Stimulated activated CD4-positive, alpha-beta T cell treated with anti-CD3 and anti-CD28 coated beads, Interleukin-4, amount 100 ng/mL, for 1 hour (primary cell): Measurements from ENCODE around the gene MGA.
"Not testable (repeated sequence)": the region's sequence is repeated elsewhere in the genome, so short reads cannot be mapped to it uniquely, and the experiment has no call there.

Source experiments
- DNase-seq: peaks from one replicate; pipeline ENCODE4 v3.0.0-alpha.2; 2020

The MGA gene

DNA sequence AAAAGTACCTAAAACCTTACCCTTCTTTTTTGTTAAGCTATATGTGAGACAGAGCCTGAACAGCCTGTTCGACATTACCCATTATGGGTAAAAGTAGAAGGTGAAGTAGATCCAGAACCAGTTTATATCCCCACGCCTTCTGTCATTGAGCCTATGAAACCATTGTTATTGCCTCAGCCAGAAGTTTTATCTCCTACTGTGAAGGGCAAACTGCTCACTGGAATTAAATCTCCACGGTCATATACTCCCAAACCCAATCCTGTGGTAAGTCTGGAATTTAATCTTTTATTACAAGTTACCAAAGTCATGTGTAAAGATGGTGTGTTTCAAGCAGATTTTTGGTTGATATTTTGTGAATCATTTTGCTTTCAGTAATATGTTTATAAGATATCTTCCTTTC is 66.9 kb downstream of the MGA start:
- DNase-seq: no peak

DNA sequence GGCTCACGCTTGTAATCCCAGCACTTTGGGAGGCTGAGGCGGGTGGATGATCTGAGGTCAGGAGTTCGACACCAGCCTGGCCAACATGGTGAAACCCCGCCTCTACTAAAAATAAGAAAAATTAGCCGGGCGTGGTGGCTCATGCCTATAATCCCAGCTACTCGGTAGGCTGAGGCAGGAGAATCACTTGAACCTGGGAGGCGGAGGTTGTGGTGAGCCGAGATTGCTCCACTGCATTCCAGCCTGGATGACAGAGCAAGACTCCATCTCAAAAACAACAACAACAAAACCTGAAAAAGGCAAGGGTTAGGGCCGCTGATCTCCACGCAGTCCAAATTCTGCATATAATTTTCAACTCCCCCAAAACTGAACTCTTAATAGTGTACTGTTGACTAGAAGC is 67.9 kb downstream of the MGA start:
- DNase-seq: not testable (repeated sequence)

DNA sequence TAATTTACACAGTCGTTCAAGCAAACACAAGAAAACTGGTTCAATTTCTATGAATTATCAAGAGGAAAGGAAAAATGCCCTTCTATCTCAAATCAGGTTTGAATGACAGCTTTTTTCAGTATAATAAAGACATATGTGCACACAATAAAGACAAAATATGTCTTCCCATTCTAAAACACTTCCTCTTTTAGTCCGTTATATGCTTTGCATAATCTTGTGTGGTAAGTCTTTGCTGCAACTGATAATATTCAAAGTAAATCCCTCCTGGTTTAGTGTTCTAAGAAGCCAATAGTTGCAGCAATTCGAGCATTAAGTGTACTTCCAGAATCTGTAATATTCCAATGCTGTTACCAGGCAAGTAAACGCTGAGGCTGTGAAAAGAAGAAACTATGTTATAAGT is 70.3 kb downstream of the MGA start:
- no peak for DNase-seq

DNA sequence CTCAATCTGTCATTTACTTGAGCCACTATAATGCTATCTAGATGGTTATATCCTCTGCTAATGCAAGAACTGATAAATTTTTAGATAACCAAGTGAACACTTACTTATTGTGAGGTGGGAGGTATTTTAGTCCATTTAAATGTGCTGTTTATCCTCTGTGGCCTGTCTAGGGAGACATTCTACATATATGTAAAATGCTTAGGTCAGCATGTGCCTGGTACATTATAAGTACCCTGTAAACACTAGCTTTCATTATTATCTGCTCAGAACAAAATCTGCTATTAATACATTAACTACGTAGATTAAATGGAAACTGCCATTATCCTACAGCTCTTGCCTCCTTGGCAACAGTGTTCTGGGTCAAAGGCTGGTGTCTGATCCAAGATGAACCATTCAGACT is 72.3 kb downstream of the MGA start:
- DNase-seq: no peak

DNA sequence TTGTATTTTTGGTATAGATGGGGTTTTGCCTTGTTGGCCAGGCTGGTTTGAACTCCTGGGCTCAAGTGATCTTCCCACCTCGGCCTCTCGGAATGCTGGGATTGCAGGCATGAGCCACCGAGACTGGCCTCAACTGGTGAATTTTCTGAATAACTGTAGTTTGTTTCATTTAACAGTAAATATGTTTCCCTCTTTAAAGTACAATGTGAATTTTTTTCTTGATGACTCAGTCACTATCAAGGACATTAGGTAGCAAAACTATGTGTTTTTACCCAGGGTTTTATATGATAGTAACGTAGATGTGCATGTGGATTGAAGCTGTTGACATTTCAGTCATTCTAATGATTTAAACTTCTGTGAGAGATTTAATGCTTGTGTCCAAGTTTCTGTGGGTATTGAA is 73.9 kb downstream of the MGA start:
- no peak for DNase-seq

DNA sequence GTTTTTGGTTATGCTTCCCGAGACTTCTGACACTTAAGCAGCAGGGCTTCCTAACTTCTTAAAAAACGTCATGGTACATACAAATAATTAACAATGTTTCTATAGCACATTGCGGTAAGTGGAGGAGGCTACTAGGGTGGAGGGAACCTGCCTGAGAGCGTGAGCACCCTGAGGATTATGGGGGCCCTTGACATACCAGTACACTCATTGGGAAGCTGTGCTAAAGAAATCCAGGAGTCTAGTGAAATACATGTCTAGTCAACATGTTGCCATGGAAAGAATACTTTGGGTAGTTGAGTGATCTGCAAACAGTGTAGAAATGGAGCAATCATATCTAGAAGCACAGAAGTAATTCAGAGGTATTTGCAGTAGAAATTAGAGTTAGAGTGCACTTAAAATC is 74.8 kb downstream of the MGA start:
- DNase-seq: no peak

DNA sequence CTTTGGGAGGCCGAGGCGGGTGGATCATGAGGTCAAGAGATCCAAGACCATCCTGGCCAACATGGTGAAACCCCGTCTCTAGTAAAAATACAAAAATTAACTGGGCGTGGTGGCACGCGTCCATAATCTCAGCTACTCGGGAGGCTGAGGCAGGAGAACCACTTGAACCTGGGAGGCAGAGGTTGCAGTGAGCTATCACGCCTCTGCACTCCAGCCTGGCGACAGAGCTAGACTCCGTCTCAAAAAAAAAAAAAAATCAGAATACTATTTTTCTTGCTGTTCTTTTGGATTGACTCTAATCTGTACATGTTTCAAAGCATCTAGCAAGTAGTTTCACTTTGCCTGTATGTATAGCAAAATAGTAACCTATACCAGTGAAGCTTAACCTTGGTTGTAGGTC is 75.3 kb downstream of the MGA start:
- not testable (repeated sequence) for DNase-seq

DNA sequence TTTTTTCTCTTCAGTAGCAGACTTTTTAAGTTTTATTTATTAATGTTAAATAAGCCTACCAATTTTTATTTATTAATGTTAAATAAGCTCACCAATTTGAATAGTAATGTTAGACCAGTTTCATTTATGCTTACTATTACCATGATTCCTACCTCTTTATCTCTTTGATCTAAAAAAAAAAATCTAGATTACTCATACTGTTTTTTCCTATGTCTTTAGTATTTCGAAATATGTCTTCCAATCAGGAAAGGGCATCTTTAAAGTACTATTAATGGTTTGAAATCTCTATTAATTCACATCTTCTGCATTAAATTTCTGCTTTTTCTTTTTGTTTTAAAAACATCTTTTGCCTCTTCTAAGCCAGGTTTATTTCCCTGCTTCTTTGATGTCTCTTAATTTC is 86.6 kb downstream of the MGA start:
- no peak for DNase-seq

DNA sequence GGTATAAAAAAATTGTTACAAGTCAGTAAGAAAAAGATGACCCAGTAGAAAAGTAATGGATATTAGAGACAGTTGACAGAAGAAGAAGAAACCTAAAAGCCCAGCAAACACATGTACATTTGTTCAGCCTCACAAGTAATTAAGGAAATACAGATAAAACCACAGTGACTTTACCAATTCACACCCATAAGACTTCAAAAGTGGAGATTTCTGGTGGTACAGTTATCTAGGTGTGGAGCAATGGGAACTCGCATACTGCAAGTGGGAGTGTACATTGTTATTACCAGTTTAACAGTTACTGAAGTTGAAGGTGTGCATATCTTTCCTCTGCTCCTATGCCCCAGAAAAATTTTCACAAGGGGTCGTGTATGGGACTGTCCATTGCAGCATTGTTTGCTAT is 96.0 kb downstream of the MGA start:
- no peak for DNase-seq

DNA sequence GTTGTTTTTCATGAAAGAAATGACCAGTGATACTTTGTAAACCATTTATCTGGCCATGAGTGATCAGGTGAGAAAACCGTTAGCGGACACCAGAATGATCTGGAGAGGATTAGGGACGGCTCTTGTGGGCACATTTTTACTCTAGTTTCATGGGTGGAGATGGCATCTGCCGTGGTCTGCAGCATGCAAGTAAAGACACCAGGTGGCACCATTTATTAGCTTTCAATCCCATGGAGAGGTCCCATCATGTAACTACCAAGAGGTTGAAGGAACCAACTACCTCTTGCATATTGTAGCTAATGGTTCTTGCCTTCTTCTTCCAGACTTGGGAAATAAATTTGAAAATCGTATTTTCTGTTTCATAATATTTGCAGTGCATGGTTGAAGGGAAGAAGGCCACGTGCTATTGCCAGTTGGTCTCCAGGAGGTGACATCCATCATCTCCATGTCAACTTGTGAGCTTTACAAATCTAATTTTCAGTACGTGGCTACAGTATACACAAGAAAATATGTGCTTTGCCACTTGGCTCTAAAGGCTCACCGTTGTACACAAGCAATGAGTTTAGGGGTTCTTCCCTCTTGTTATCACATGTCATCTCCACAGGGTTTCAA is 112.6 kb downstream of the MGA start:
- DNase-seq: peak; percentile 40

DNA sequence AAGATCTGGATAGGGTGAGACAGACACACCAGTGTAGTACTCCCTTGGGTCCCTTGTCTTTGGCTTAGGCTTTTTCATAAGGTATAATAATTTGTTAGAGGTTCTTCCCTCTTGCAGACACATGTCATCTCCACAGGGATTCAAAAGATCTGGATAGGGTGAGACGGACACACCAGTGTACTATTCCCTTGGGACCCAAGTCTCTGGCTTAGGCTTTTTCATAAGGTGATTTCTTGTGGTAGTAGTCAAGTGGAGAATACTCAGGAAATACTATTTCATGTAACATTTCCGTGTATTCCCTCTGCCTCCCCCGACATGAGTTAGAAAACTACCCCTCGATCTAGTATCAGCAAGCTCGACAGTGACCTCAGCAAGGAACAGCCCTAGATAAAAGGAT is 113.1 kb downstream of the MGA start:
- DNase-seq: no peak

DNA sequence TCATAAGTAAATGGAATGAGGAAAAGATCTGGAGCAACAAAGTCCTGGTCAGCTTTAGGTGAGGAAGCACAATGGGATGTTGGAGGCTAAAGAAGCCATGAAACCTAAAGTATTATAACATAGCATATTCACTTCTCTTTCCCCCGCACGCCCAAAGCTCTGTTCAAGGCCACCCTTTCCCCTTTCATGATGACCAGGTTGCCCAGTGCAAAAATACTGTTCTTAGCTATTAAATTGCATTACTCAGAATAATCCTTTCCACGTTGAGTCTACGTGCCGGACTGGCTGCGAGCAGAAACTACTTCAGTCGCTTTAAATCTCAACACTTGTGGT is 113.5 kb downstream of the MGA start:
- DNase-seq: no peak

DNA sequence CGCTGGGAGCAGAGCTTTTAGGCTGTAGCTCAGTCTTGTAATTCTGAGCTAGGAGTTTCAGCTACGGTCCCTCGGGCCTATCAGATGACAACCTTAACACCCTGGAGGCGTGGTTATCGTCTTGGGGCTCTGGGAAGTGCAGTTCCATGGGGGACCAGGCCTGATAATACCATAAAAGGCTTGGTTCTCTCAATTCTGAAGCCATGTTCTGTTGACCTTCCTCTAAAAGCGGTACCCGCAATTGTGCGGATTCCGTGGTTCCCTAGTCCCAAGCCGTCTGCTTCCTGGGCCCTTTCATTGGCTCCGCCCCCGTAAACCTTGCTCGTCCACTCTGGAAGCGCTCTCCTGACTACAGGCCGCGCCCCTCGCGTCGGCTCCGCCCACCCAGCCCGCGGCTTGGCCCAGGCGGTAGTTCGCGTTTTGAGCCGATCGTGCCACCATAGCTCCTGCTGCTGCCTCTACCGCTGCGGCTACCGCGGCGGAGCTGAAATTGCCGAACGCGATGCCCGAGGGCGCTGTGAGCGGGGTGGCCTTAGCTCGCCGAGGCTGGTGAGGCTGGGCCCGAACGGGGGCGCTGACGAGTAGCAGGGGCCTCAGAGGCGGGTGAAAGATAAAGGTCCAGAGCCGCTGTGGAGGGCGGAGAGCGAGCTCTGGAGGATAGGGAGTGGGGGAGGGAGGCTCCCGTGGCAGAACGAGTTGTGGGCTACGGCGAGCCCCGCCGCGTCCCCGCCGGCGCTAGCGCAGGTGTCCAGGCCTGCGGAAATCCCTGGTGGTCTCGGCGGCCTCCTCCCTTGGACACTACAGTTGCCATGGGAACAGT is 114.1 kb downstream of the MGA start, which contains the start of gene MAPKBP1:
MAPKBP1 (plus strand) TSS at position 423 of the 820 bp plus-strand sequence. CDS start 792 bp downstream, outside the sequence.
- peak; percentile 97 for DNase-seq

DNA sequence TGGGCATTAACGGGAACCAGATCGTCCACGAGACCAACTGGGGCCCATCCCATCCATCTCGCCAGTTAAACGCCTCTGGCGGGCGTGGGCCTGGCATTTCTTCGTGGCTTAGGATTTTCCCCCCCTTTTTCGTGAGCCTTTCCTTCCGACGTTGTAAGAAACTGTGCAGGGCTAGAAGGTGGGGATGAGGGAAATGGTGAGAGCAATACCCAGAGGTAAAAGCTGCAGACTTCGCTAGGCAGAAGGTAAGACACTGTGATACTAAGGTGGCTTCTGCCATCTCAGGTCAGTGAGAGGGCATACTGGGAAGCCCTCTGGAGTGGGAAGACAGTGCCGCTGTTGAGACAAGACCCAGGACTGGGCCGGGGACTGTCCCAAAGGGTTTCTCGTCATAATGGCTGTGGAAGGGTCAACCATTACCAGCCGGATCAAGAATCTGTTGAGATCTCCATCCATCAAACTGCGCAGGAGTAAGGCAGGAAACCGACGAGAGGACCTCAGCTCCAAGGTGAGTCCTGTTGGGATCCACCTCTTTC is 114.7 kb downstream of the MGA start:
- DNase-seq: no peak

DNA sequence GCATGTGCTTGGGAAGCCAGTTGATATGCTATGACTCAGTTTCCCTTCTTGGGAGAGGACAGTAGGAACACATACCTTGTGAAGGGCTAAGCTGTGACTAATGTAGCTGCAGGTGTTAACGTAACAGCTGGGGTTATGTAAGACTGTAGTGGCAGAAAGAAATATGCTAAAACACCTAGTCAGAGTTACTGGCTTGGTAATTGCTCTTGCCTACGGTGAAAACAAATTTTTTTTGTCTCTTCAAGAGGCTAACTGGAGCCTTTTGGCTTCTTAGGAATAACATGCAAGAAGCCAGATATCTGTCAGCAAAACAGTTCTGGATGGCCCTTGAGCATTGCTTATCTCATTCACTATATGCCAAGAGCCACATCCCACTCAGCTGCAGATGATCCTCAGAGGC is 115.4 kb downstream of the MGA start:
- DNase-seq: no peak

DNA sequence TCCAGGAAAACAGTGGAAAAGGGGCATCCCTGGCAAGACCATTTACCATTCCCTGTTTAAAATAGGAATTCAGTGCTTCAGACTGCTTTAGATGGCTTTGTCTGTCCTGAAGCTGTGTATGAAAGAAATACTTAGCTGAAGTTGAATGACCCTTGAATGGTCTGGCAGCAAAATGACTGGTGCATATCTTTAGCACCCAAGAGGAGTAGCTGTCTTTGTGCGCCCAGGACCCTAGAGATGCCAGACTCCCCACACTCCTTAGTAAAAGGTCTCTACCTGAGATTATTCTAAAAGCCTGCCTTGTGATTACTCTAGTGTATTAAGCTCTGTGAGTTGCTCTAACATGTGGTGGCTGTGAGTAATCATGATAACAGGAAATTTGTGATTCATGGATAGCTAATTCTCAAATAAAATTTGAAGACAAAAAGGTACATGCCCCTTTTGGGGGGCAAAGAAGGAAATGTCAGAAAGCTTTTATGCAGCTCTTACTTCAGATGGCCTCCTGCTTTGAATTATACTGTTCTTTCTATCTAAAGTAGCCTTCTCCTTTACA is 117.3 kb downstream of the MGA start:
- no peak for DNase-seq

DNA sequence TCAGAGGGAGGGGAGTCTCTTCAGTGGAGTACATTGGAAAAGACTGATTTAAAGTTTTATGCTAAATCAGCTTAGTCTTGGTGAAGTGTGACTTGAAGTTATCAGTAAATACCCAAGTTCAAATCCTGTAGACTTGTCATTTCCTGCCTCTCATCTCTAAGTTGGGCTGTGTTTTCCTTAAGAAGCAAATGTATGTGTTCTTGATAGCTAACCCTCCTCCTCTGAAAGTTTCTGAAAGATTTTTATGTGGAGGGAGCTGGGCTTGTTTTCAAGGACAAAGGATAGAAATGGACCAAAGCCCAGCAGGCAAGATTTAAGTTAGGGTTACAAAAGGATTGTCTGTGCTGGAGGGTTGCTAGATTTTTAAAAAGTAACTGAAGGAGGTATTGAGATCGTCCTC is 118.3 kb downstream of the MGA start:
- DNase-seq: no peak

DNA sequence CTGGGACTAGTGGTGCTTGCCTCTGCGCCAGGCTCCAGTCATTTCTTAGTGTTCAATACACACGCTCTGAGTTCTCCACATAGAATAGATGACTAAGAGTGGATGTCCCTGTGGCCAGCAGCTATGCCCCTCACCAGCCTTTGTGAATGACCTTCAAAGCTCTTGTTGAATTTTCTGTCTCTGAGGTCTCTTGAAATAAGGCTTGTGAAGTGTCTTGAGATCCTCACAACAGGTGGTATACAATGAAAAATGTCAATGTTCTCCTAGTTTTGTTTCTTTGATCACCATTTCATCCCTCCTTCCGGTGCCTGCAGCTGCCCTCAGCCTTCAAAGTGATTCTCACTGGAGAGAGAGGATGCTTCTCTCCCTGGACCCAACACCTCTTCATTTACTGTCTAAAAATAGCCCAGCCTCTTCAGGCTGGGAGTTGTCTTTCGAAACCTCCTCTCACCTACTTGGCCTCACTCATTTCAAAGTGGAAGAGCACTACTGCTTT is 119.5 kb downstream of the MGA start:
- no peak for DNase-seq

DNA sequence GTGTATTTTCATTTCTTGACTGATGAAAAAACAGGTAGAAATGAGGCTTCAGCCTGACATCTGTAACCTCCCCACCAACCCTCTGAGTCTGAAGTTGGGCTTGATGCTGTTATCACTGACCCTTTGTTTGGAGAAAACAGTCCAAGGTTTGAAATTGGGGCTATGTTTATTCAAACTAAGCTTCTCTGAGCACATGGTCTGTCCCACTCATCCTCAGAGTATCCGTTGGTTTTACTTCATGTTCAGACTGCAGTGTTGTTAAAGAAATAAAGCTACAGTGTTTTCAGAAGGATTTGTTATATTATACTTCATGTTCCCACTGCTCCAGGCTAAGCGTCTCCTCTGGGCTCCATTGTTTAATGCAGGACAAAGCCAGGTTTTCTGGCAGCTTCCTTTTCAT is 120.1 kb downstream of the MGA start:
- DNase-seq: no peak

DNA sequence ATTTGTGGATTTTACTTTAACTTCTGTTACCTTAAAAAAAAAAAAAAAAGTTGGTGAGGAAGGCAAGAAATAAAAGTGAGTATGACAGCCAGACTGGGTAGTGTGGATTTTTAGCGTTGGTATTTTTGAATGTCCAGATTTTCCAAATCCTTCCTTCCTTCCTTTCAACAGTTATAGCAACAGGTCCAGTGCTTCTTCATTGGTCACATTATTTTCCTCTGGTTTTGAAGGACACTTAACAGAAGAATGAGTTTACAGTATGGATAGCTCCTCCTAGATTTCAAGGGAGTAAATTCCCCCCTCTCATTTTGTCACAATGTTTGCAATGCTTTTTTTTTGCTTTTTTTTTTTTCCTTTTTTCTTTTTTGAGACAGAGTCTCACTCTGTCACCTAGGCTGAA is 120.5 kb downstream of the MGA start:
- DNase-seq: no peak

DNA sequence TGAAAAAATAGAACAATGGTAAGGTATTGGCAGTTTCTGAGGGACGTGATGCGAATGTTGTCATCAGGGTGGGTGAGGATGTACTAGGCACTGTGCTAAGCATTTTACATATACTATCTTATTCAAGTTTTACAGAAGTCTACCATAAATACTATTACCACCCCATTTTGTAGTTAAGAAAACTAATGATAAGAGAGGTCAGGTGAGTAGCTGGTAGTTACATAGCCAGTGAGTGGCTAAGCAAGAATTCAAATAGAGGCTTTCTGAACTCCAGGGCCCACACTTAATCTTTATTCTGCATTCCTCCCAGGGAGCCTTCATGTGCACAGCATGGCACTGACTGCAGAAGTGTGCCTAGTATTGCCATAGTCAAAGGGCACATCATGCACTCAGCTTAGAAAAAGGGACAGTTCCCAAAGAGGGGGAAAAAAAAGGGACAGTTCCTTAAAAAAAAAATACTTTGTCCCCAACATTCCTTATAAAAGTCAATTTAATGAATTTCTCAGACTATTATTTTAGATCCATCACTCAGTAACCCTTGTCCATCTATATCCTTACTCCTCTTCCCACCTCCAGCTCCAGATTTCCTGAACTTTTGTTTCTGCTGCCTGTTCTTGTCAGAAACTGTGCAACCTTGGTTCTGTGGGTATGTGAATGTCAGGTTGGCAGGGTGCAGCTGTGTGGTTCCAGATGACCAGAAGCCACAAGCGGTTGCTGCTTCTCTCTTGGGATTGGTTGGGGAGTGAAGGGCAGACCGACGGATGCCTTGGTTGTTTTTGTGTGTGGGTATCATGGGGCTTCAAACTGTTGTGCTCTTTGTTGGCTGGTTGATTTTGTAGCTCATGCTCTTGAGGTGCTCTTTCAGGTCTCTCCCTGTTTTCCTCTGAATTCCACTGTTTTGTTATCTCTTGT is 122.4 kb downstream of the MGA start:
- no peak for DNase-seq

DNA sequence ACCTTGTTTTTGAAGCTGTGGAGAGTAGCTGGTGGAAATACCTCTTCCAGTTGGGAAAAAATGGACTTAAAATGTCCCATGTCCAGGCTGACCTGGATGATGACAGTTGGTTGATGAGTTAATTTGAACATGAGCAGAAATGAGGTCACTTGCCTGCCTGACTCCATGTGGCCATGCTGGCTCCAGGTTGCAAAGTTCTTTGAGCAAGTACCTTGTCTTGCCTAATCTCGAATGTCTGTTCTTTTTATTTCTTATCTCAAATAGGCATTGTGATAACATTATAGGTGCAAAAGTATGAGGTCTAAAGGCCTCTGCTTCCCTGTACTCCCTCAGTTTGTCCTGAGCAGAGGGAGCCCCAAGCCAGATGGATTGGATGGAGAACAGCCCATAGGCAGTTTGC is 123.1 kb downstream of the MGA start:
- DNase-seq: no peak

DNA sequence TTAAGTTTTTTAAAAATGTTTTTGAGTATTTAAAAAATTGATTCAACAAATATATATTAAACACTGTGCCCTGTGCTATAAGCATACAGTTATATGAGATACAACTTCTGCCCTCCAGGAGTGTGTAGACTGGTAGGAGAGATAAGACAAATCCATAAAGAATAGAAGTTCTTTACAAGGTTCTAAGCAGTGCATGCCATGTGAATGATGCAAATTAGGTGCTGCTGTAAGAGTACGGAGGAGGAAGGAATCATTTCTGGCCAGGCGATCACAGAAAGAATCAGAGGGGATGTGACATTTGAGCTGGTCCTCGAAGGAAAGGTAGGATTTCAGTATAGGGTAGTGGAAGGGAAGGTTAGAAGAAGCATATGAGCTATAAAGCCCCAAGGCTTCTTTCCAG is 128.1 kb downstream of the MGA start:
- no peak for DNase-seq
